Measurements from ENCODE around the gene FOXP2. TPM values are rescaled to one million over a fixed set of nuclear protein-coding genes. Genes with fewer than 3 reads are reported as not detected.

Gene FOXP2
- total and polyA plus RNA-seq, 10 donors, result 0.09 to 5.9 (median 1.3) TPM

- Histone ChIP-seq H3K4me3 (no peak overlapping the region), H3K4me1 (no peaks in the 10 kb centered on the region), H3K9me3 (no peaks in the 10 kb centered on the region), H3K27me3 (replicated peaks in 1 of 7) (no peaks in the 10 kb centered on the region), H3K27ac (no peak overlapping the region), H3K36me3 (no peaks in the 10 kb centered on the region)
- DNase-seq, result no peak
- intact Hi-C loops (cut with DNase I; ENCODE audit: low total_unique reads), result no loop called here
- TF ChIP-seq CTCF (IDR thresholded peaks at IDR 0.05 in 8 of 11, conservative IDR thresholded peaks at IDR 0.05 in 3 of 11) (no peak), POLR2A (IDR thresholded peaks at IDR 0.05) (no peak), POLR2AphosphoS5 (IDR thresholded peaks at IDR 0.05) (no peak)
- WGBS, 5 donors, result 82 to 90% (median 88%) methylated on average over 6 of the region's 6 CpGs
Measured at GRCh38 chr7:114691605-114692004, 277.0 kb downstream of the FOXP2 start.

- no peaks in the 10 kb centered on the region for H3K27me3 ChIP-seq (replicated peaks in 1 of 7)
- TF ChIP-seq POLR2AphosphoS5 (IDR thresholded peaks at IDR 0.05) (no peak), CTCF (IDR thresholded peaks at IDR 0.05 in 8 of 11, conservative IDR thresholded peaks at IDR 0.05 in 3 of 11) (no peak), POLR2A (IDR thresholded peaks at IDR 0.05) (no peak)
- intact Hi-C loops (cut with DNase I; ENCODE audit: low total_unique reads), result no loop called here
Measured at GRCh38 chr7:114695182-114695581, 280.6 kb downstream of the FOXP2 start.

GRCh38 chr7:114700247-114700928 is 285.8 kb downstream of the FOXP2 start:
- 76 to 84% (median 83%) methylated on average over 3 of the region's 3 CpGs for WGBS, 5 donors
- no peaks in the 10 kb centered on the region for H3K4me1 ChIP-seq
- DNase-seq, result no peak
- H3K4me3 ChIP-seq, result no peak overlapping the region
- no peaks in the 10 kb centered on the region for H3K9me3 ChIP-seq
- intact Hi-C loops (cut with DNase I; ENCODE audit: low total_unique reads), result no loop called here
- TF ChIP-seq CTCF (IDR thresholded peaks at IDR 0.05 in 8 of 11, conservative IDR thresholded peaks at IDR 0.05 in 3 of 11) (no peak), POLR2A (IDR thresholded peaks at IDR 0.05) (no peak), POLR2AphosphoS5 (IDR thresholded peaks at IDR 0.05) (no peak)
- no peaks in the 10 kb centered on the region for H3K27me3 ChIP-seq (replicated peaks in 1 of 7)
- H3K36me3 ChIP-seq, result no peaks in the 10 kb centered on the region
- no peak overlapping the region for H3K27ac ChIP-seq

More at GRCh38 chr7:114695182-114695581, 280.6 kb downstream of the FOXP2 start:
- 83 to 96% (median 94%) methylated on average over 4 of the region's 4 CpGs for WGBS, 5 donors
- Histone ChIP-seq H3K4me1 (no peaks in the 10 kb centered on the region), H3K4me3 (no peak overlapping the region), H3K27ac (no peak overlapping the region), H3K36me3 (no peaks in the 10 kb centered on the region), H3K9me3 (no peaks in the 10 kb centered on the region)
- DNase-seq, result no peak

- Histone ChIP-seq H3K9me3 (no peaks in the 10 kb centered on the region), H3K36me3 (no peaks in the 10 kb centered on the region), H3K27ac (no peak overlapping the region), H3K4me1 (no peaks in the 10 kb centered on the region), H3K27me3 (replicated peaks in 1 of 7) (no peaks in the 10 kb centered on the region), H3K4me3 (no peak overlapping the region)
- WGBS, 5 donors, result 65 to 82% (median 75%) methylated on average over 6 of the region's 6 CpGs
- TF ChIP-seq CTCF (IDR thresholded peaks at IDR 0.05 in 8 of 11, conservative IDR thresholded peaks at IDR 0.05 in 3 of 11), result no peak
- TF ChIP-seq POLR2A (IDR thresholded peaks at IDR 0.05), result no peak
- TF ChIP-seq POLR2AphosphoS5 (IDR thresholded peaks at IDR 0.05), result no peak
- intact Hi-C loops (cut with DNase I; ENCODE audit: low total_unique reads), result no loop called here
- no peak for DNase-seq
Measured at GRCh38 chr7:114703677-114704076, 289.1 kb downstream of the FOXP2 start.
